Jurkat, Clone E6-1 (cell line): ENCODE results near the gene GDPD4.

Source experiments
- DNase-seq: peaks from one replicate; pipeline ENCODE4 v3.0.0-alpha.2; 2011; ENCODE audit warnings: low read depth, low spot score
- H3K4me3 ChIP-seq: 2 replicates; pipeline ENCODE4 v1.5.1; 2011; ENCODE audit warnings: mild to moderate bottlenecking, low read length, control low read depth, moderate library complexity

Gene GDPD4

GRCh38 chr11:77182542-77183430, 118.7 kb downstream of the GDPD4 start:
- DNase-seq: no peak
- H3K4me3 ChIP-seq: no peak overlapping the region

GRCh38 chr11:77181799-77182541, 119.5 kb downstream of the GDPD4 start:
- H3K4me3 ChIP-seq: no peak overlapping the region
- no peak for DNase-seq

GRCh38 chr11:77181226-77181625, 120.3 kb downstream of the GDPD4 start:
- H3K4me3 ChIP-seq: no peak overlapping the region
- no peak for DNase-seq

- H3K4me3 ChIP-seq: no peak overlapping the region
- no peak for DNase-seq
Observed at GRCh38 chr11:77180346-77180745, 121.1 kb downstream of the GDPD4 start.

GRCh38 chr11:77179681-77180080, 121.8 kb downstream of the GDPD4 start:
- DNase-seq: no peak
- H3K4me3 ChIP-seq: no peak overlapping the region

GRCh38 chr11:77179048-77179447, 122.4 kb downstream of the GDPD4 start:
- DNase-seq: no peak

GRCh38 chr11:77178150-77178549, 123.3 kb downstream of the GDPD4 start:
- no peak for DNase-seq
- H3K4me3 ChIP-seq: no peak overlapping the region

More at GRCh38 chr11:77179048-77179447, 122.4 kb downstream of the GDPD4 start:
- H3K4me3 ChIP-seq: no peak overlapping the region

- DNase-seq: no peak
- H3K4me3 ChIP-seq: no peak overlapping the region
Observed at GRCh38 chr11:77176996-77177395, 124.5 kb downstream of the GDPD4 start.

- no peak overlapping the region for H3K4me3 ChIP-seq
- DNase-seq: no peak
Observed at GRCh38 chr11:77175869-77176539, 125.5 kb downstream of the GDPD4 start.

- no peak for DNase-seq
- no peak overlapping the region for H3K4me3 ChIP-seq
Observed at GRCh38 chr11:77175021-77175842, 126.3 kb downstream of the GDPD4 start.

GRCh38 chr11:77174559-77174958, 126.9 kb downstream of the GDPD4 start:
- no peak for DNase-seq

GRCh38 chr11:77173494-77173893, 128.0 kb downstream of the GDPD4 start:
- H3K4me3 ChIP-seq: no peak overlapping the region
- DNase-seq: no peak

More at GRCh38 chr11:77174559-77174958, 126.9 kb downstream of the GDPD4 start:
- H3K4me3 ChIP-seq: no peak overlapping the region

GRCh38 chr11:77172666-77172982, 128.9 kb downstream of the GDPD4 start:
- no peak overlapping the region for H3K4me3 ChIP-seq
- DNase-seq: no peak

GRCh38 chr11:77171885-77172665, 129.4 kb downstream of the GDPD4 start:
- no peak for DNase-seq
- H3K4me3 ChIP-seq: no peak overlapping the region

- no peak for DNase-seq
- H3K4me3 ChIP-seq: no peak overlapping the region
Observed at GRCh38 chr11:77171254-77171653, 130.2 kb downstream of the GDPD4 start.

- no peak overlapping the region for H3K4me3 ChIP-seq
- DNase-seq: no peak
Observed at GRCh38 chr11:77170107-77170506, 131.4 kb downstream of the GDPD4 start.

- no peak overlapping the region for H3K4me3 ChIP-seq
- DNase-seq: no peak
Observed at GRCh38 chr11:77167791-77168190, 133.7 kb downstream of the GDPD4 start.

- DNase-seq: no peak
- no peak overlapping the region for H3K4me3 ChIP-seq
Observed at GRCh38 chr11:77167111-77167626, 134.3 kb downstream of the GDPD4 start.
